Tibial nerve (tissue), 4 donors: Measurements from ENCODE around the gene EEF1AKMT3. TPM values are rescaled to one million over a fixed set of nuclear protein-coding genes. Genes with fewer than 3 reads are reported as not detected.
A peak's percentile ranks its signal among the peaks of the same experiment; 100 is the strongest.

Source experiments
- DNase-seq, 2 donors: peaks; one replicate each; pipeline ENCODE4 v3.0.0-alpha.2; 2019; ENCODE audit warnings: low spot score in 2 of 2
- H3K27ac ChIP-seq, 4 donors: fragments of 200-600 bp; sonication (generic) in 3 of 4; one replicate each; pipeline ENCODE4 v1.5.1; 2017 to 2019; ENCODE audit warnings: mild to moderate bottlenecking in 1 of 4
- H3K27me3 ChIP-seq, 2 donors: fragments of 200-600 bp; sonication (generic) in 1 of 2; one replicate each; pipeline versions ENCODE4 v1.5.1 to v1.6.0; 2017 to 2019
- H3K36me3 ChIP-seq, 3 donors: fragments of 200-600 bp; sonication (generic); one replicate each; pipeline ENCODE4 v1.5.1; 2018 to 2019
- H3K4me1 ChIP-seq, 4 donors: fragments of 200-600 bp; sonication (generic) in 3 of 4; one replicate each; pipeline ENCODE4 v1.5.1; 2017 to 2019
- H3K4me3 ChIP-seq, 4 donors: fragments of 200-600 bp; sonication (generic) in 3 of 4; one replicate each; pipeline ENCODE4 v1.5.1; 2017 to 2019; ENCODE audit warnings: mild to moderate bottlenecking in 1 of 4, moderate library complexity in 1 of 4
- H3K9me3 ChIP-seq, 4 donors: fragments of 200-600 bp; sonication (generic) in 3 of 4; one replicate each; pipeline ENCODE4 v1.5.1; 2017 to 2019
- EP300 ChIP-seq, 2 donors: sonication (generic); formaldehyde crosslinking; IDR thresholded peaks; one replicate each; pipeline ENCODE4 v1.6.1; 2017; ENCODE audit warnings: antibody characterized with exemption in 2 of 2, mild to moderate bottlenecking in 1 of 2
- POLR2A ChIP-seq, 2 donors: fragments of 450-650 bp; IDR thresholded peaks; one replicate each; pipeline ENCODE4 v1.6.1; 2017; ENCODE audit warnings: antibody characterized with exemption in 2 of 2, mild to moderate bottlenecking in 2 of 2, moderate library complexity in 2 of 2
- WGBS, 2 donors: methylation state at CpG; one replicate each; pipeline ENCODE4 v1.1.5; 2018; 5-methylcytosine and 5-hydroxymethylcytosine counted together
- total RNA-seq, 4 donors: library from RNA; depleted of rRNA; stranded (reverse); fragments of >200 nt; gene quantifications; one replicate each; pipeline ENCODE4 v1.1.0, GENCODE V29; 2016
- TF ChIP-seq, protein P1 (sequence below), 5 experiments: fragments of 200-600 bp in 3 of 5; fragments of 450-650 bp in 2 of 5; sonication (generic) in 3 of 5; IDR thresholded peaks; one replicate each; pipeline ENCODE4 v1.5.1; 2016 to 2019; ENCODE audit warnings: antibody characterized with exemption in 5 of 5, mild to moderate bottlenecking in 3 of 5, moderate library complexity in 2 of 5

The EEF1AKMT3 gene
- total RNA-seq, 4 donors from 2014 or later: 8.0 to 16.3 (median 9.6) TPM

DNA sequence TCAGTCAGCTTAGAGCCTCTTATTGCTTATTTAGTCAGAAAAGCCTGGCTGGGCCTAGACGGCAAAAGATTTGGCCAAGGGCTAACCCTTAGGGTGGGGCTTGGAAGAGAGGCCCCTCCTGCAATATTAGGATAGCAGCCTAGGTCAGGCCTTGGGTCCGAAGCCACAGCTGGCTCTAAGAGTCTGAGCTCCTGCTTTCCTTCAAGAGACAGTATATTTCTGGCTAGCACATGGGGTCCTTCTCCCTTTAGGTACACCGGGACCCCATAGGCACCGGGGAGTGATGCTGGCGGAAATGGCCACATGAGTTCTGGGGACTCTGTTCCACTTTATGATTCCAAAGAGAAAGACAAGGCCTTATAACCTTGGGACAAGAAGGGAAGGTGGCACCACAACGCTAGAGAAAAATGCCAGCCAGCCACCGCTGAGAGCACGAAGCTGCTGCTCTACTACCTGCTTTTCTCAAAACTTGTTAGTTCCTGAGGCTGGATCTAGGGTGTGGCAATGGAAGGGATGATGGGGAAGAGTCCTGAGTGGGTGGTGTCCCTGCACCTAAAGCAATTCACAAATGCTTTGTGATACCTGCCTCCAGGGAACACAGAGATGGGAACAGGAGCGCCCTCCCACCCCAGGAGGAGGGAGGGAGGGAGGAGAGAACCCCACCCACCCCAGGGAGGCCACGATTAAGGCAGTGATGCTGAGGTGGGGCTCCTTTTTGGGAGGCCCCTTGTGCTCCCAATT is 49.2 kb downstream of the EEF1AKMT3 start:
- H3K36me3 ChIP-seq: peaks cover 11 to 85% (median 48%) of the 10 kb centered on the region in 3 donors

DNA sequence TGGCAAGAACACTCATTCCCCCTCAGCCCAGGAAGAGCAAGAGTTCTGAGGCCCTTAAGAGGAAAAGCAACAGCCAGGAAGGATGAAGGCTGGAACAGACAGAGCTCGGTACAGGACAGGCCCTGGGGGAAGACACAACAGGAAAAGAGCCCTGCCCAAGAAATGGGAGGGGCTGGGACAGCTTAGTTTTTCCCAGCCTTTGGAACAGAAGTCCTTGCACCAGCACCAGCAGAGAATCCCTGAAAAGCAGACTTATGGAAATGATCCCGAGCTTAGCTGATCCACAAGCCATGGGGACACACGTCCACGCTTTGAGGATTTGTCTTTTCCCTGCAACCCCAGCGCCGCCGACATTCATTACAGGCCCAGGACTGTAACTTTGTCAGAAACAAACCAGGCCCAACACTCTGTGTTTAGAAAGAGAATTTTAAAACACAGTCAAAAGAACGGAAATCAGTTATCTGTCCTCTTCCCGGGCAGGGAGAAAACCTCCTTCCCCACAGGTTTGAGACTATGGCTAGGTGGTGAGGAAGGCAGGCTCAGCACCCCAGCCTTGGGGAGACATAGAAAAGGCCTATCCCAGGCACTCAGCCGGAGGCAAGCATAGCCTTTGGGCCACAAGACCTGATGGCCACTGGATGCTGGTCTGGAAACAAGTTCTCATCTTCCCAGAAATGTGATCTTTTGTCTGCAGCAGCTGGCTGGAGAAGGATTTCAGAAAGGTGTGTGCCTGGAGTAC is 50.1 kb downstream of the EEF1AKMT3 start:
- no peak for DNase-seq
- Histone ChIP-seq H3K27me3 (no peaks in the 10 kb centered on the region), H3K4me3 (no peak overlapping the region), H3K27ac (peak overlapping the region in 1 of 4 donors; percentile 34), H3K36me3 (peaks cover 11 to 94% (median 57%) of the 10 kb centered on the region in 3 donors), H3K4me1 (peaks cover 0 to 77% (median 3%) of the 10 kb centered on the region in 4 donors), H3K9me3 (no peaks in the 10 kb centered on the region)
- 75 to 77% methylated on average over 10 of the region's 10 CpGs for WGBS, 2 donors
- TF ChIP-seq POLR2A (IDR thresholded peaks at IDR 0.05) (no peak), EP300 (IDR thresholded peaks at IDR 0.05) (no peak)
- TF ChIP-seq, protein P1, sequence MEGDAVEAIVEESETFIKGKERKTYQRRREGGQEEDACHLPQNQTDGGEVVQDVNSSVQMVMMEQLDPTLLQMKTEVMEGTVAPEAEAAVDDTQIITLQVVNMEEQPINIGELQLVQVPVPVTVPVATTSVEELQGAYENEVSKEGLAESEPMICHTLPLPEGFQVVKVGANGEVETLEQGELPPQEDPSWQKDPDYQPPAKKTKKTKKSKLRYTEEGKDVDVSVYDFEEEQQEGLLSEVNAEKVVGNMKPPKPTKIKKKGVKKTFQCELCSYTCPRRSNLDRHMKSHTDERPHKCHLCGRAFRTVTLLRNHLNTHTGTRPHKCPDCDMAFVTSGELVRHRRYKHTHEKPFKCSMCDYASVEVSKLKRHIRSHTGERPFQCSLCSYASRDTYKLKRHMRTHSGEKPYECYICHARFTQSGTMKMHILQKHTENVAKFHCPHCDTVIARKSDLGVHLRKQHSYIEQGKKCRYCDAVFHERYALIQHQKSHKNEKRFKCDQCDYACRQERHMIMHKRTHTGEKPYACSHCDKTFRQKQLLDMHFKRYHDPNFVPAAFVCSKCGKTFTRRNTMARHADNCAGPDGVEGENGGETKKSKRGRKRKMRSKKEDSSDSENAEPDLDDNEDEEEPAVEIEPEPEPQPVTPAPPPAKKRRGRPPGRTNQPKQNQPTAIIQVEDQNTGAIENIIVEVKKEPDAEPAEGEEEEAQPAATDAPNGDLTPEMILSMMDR (IDR thresholded peaks at IDR 0.05): no peak

More for the DNA sequence above, 49.2 kb downstream of the EEF1AKMT3 start:
- Histone ChIP-seq H3K9me3 (no peaks in the 10 kb centered on the region), H3K27ac (no peak overlapping the region), H3K27me3 (no peaks in the 10 kb centered on the region), H3K4me1 (peaks cover 0 to 77% (median 6%) of the 10 kb centered on the region in 4 donors), H3K4me3 (no peak overlapping the region)
- no peak for TF ChIP-seq POLR2A (IDR thresholded peaks at IDR 0.05)
- TF ChIP-seq, protein P1 (IDR thresholded peaks at IDR 0.05): no peak
- TF ChIP-seq EP300 (IDR thresholded peaks at IDR 0.05): no peak
- no peak for DNase-seq
- 77 to 79% methylated on average over 10 of the region's 10 CpGs for WGBS, 2 donors

DNA sequence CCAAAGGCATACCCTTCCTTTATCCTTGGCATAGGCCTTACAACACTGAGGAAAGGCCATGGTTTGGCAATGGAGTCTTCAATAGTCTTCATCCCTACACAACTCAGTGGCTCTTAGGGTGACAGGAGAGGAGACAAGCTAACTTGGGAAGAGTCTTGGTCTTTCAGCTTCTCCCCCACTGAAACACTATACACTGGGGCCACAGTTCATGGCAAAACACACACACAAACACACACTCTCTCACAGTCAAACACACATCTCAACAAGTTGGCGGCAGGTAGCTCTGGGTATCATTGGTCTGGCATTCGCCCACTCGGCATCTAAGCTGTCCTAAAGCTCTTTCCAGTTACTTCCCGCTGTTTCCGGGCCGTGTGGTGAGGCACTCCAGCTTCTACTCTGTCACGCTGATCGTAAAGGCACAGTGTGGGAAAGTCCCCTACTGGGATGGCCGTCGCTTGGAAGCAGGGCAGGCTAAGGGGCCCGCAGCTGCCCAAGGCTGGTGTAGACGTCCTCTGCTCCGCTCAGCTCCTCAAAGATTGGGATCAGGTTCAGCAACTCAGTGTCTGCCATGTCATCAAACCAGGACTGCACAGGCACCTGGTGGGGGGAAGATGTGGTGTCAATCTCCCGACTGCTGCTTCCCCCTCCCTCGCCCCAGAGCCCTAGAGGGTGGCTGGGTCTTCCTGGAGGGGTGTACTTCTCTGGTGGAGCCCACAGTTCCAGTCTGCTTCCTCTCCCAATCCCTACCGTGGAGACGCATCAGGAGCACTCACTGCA is 50.9 kb downstream of the EEF1AKMT3 start:
- Histone ChIP-seq H3K27ac (peak overlapping the region in 1 of 4 donors; percentile 34), H3K4me3 (no peak overlapping the region), H3K9me3 (no peaks in the 10 kb centered on the region), H3K4me1 (peaks cover 0 to 75% (median 4%) of the 10 kb centered on the region in 4 donors), H3K27me3 (no peaks in the 10 kb centered on the region), H3K36me3 (peaks cover 11 to 100% (median 64%) of the 10 kb centered on the region in 3 donors)
- WGBS, 2 donors: 76 to 79% methylated on average over 17 of the region's 17 CpGs
- DNase-seq: no peak
- TF ChIP-seq POLR2A (IDR thresholded peaks at IDR 0.05) (no peak), EP300 (IDR thresholded peaks at IDR 0.05) (no peak)
- TF ChIP-seq, protein P1 (IDR thresholded peaks at IDR 0.05): no peak

DNA sequence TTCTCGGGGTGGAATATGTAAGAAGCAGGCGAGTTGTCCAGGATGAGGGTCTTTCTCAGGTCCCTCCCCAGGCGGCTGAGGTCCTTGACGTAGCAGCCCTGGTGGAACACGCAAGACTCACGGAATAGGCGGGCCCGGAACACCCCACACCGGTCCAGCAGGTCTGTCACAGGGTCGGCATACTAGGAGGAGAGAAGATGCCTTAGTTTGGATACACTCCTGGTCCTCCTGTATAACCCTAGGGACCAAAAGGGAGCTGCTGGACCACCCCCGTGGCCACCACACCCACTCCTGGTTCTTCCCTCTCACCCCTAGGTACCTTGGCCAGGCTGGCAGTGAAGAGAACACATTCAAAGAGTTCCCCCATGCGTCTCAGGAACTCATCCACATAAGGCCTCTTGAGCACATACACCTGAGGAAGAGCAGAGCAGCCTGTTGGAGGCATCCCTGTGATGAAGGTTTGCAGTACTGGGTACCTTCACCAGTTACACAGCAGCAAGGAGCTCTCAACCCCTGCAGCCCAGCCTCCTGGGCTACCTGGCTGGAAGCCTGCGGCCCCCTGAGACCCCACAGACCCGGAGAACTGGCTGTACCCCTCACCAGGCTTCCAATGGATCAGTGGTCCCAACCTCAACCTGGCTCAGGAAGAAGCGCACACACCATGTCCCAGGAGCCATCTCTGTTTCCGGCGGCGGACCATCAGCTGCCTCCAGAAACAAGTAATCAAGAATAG is 51.7 kb downstream of the EEF1AKMT3 start:
- no peaks in the 10 kb centered on the region for H3K27me3 ChIP-seq
- H3K4me1 ChIP-seq: peaks cover 0 to 75% (median 11%) of the 10 kb centered on the region in 4 donors
- 83 to 87% methylated on average over 18 of the region's 18 CpGs for WGBS, 2 donors
- TF ChIP-seq EP300 (IDR thresholded peaks at IDR 0.05) (no peak), POLR2A (IDR thresholded peaks at IDR 0.05) (no peak)
- TF ChIP-seq, protein P1 (IDR thresholded peaks at IDR 0.05): no peak
- H3K4me3 ChIP-seq: no peak overlapping the region
- H3K9me3 ChIP-seq: no peaks in the 10 kb centered on the region
- DNase-seq: no peak
- H3K27ac ChIP-seq: no peak overlapping the region
- peaks cover 11 to 100% (median 64%) of the 10 kb centered on the region in 3 donors for H3K36me3 ChIP-seq
